ENCODE results near the gene FLT3.

DNA sequence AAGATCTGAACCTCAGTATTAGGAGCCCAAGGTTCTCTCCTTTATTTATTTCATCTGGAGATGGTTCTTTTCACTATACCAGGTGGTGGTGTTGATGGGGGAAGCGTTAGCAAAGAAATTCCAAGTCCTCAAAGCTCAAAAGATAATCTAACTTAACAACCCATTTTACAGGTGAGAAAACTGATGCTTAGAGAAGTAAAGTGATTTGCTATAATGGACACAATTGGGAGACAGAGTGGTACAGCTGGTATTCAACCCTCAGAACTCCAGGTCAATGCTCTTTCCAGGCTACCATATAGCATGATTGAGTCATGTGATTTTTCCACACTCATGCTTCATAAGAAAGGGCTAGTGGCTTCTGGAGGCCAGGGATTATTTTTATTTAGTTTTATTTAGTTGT lies 86.9 kb downstream of the FLT3 start:
- no peak for TF ChIP-seq CTCF (IDR thresholded peaks at IDR 0.05; ENCODE audit: low read depth, low read length)
- no peak for TF ChIP-seq POLR2A (IDR thresholded peaks at IDR 0.05; ENCODE audit: extremely low read depth, insufficient read length)
- TF ChIP-seq, protein P1, sequence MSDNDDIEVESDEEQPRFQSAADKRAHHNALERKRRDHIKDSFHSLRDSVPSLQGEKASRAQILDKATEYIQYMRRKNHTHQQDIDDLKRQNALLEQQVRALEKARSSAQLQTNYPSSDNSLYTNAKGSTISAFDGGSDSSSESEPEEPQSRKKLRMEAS (IDR thresholded peaks at IDR 0.05; ENCODE audit: low read depth, low read length) = no peak
